ENCODE results near the gene CNTN5. TPM values are rescaled to one million over a fixed set of nuclear protein-coding genes. Genes with fewer than 3 reads are reported as not detected.
"Not testable (repeated sequence)": the region's sequence is repeated elsewhere in the genome, so short reads cannot be mapped to it uniquely, and the experiment has no call there.

The CNTN5 gene
- total RNA-seq, 2 donors from 2014 or later = not detected

DNA sequence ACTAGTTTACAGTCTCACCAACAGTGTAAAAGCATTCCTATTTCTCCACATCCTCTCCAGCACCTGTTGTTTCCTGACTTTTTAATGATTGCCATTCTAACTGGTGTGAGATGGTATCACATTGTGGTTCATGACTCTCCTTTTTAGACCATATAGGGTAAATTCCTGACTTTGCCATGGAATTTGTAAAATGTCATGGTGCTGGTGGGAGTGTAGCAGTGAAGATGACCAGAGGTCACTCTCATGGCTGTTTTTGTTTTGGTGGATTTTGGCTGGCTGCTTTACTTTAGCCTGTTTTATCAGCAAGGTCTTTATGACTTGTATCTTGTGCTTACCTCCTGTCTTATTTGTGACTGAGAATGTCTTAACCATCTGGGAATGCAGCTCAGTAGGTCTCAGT lies 816.0 kb downstream of the CNTN5 start:
- peaks cover 4 to 12% of the 10 kb centered on the region in 2 donors for H3K9me3 Mint-ChIP-seq
- H3K36me3 Mint-ChIP-seq (ENCODE audit: insufficient read depth in 2 of 2) = not testable (repeated sequence)

DNA sequence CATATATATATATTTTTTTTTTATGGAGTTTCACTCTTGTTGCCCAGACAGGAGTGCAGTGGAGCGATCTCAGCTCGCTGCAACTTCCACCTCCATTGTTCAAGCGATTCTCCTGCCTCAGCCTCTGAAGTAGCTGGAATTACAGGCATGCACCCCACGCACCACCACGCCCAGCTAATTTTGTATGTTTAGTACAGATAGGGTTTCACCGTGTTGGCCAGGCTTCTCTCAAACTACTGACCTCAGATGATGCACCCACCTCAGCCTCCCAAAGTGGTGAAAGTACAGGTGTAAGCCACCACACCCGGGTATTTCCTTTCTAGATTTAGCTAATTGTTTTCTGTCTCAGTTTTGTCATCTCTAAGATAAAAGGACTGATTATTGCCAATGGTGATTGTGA lies 821.1 kb downstream of the CNTN5 start:
- Mint-ChIP-seq H3K27me3 (ENCODE audit: low read depth) (no peaks in the 10 kb centered on the region), H3K9me3 (peaks cover 0 to 5% of the 10 kb centered on the region in 2 donors), H3K36me3 (ENCODE audit: insufficient read depth in 2 of 2) (no peaks in the 10 kb centered on the region), H3K4me3 (no peak overlapping the region), H3K27ac (no peak overlapping the region), H3K4me1 (ENCODE audit: low read depth) (no peaks in the 10 kb centered on the region)
- DNase-seq (no peak), ATAC-seq (replicated peaks in 1 of 2) (no peak)

More for the DNA sequence above, 816.0 kb downstream of the CNTN5 start:
- DNase-seq; H3K27me3 Mint-ChIP-seq (ENCODE audit: low read depth); ATAC-seq (replicated peaks in 1 of 2); H3K4me1 Mint-ChIP-seq (ENCODE audit: low read depth); H3K27ac Mint-ChIP-seq; H3K4me3 Mint-ChIP-seq: not testable (repeated sequence)

DNA sequence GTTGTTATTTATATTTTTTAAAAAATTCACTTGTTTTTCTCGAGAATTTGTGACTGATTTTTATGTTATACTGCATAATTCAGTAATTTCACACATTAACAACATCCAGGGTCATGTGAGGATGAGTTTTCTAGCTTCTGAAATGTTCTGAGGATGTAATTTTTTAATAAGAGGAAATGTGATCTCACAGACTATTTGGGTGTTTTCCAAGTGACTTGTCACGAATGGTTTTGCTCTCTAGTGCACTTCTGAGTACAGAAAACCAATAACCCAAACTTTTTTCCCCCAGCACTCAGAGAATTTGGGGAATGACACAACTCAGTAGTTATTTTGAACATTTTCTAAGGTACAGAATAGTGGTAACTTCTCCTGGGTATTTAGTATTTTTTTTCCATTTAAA lies 845.2 kb downstream of the CNTN5 start:
- ATAC-seq (replicated peaks in 1 of 2) (no peak), DNase-seq (no peak)
- no peaks in the 10 kb centered on the region for H3K27me3 Mint-ChIP-seq (ENCODE audit: low read depth)
- no peak overlapping the region for H3K4me3 Mint-ChIP-seq
- H3K9me3 Mint-ChIP-seq = peaks cover 4 to 7% of the 10 kb centered on the region in 2 donors
- peaks cover 0 to 2% of the 10 kb centered on the region in 2 donors for H3K36me3 Mint-ChIP-seq (ENCODE audit: insufficient read depth in 2 of 2)
- H3K27ac Mint-ChIP-seq = no peak overlapping the region
- no peaks in the 10 kb centered on the region for H3K4me1 Mint-ChIP-seq (ENCODE audit: low read depth)

DNA sequence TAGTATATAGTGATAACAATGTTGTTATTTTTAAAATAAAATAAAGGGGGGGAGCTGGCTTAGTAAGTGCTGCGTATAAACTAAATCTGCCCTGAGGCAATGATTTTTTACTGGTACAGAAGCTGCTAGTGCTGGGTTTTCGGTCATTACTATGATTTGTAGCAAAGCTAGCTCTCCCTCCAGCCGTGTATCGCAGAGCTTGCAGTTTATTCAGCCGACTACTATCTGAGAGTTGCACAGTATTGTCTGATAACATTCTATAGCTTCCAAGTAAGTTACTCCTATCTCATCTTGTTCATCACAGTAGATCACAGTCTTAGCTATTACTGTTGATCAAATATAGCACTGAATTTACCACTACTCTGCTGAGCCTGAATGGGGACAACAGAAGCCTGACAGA lies 860.9 kb downstream of the CNTN5 start:
- Mint-ChIP-seq H3K4me1 (ENCODE audit: low read depth) (no peaks in the 10 kb centered on the region), H3K36me3 (ENCODE audit: insufficient read depth in 2 of 2) (peaks cover 0 to 2% of the 10 kb centered on the region in 2 donors), H3K4me3 (no peak overlapping the region), H3K9me3 (peaks cover 6 to 8% of the 10 kb centered on the region in 2 donors), H3K27me3 (ENCODE audit: low read depth) (no peaks in the 10 kb centered on the region), H3K27ac (no peak overlapping the region)
- no peak for ATAC-seq (replicated peaks in 1 of 2)
- DNase-seq = no peak

DNA sequence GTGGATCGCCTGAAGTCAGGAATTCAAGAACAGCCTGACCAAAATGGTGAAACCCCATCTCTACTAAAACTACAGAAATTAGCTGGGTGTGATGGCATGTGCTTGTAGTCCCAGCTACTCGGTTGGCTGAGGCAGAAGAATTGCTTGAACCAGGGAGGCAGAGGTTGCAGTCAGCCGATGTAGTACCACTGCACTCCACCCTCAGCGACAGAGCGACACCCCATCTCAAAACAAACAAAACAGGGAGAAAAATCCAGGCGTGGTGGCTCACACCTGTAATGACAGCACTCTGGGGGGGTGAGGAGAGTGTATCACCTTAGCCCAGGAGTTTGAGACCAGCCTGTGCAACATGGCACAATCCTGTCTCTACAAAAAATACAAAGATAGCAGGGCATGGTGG lies 864.0 kb downstream of the CNTN5 start:
- Mint-ChIP-seq H3K9me3 (peaks cover 9% of the 10 kb centered on the region in 2 donors), H3K27ac (no peak overlapping the region), H3K4me3 (no peak overlapping the region), H3K4me1 (ENCODE audit: low read depth) (no peaks in the 10 kb centered on the region), H3K27me3 (ENCODE audit: low read depth) (no peaks in the 10 kb centered on the region), H3K36me3 (ENCODE audit: insufficient read depth in 2 of 2) (peaks cover 0 to 3% of the 10 kb centered on the region in 2 donors)
- DNase-seq (no peak), ATAC-seq (replicated peaks in 1 of 2) (no peak)

DNA sequence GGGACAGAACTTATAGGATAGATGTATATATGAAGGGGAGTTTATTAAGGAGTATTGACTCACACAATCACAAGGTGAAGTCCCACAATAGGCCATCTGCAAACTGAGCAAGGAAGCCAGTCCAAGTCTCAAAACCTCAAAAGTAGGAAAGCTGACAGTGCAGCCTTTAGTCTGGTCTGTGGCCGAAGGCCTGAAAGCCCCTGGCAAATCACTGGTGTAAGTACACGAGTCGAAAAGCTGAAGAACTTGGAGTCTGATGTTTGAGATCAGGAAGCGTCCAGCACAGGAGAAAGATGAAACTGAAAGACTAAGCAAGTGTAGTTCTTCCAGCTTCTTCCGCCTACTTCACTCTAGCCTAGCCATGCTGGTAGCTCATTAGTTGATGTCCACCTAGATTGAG lies 866.7 kb downstream of the CNTN5 start:
- DNase-seq (no peak), ATAC-seq (replicated peaks in 1 of 2) (no peak)
- Mint-ChIP-seq H3K27ac (no peak overlapping the region), H3K27me3 (ENCODE audit: low read depth) (no peaks in the 10 kb centered on the region), H3K9me3 (peaks cover 9 to 15% of the 10 kb centered on the region in 2 donors), H3K4me3 (no peak overlapping the region), H3K4me1 (ENCODE audit: low read depth) (no peaks in the 10 kb centered on the region), H3K36me3 (ENCODE audit: insufficient read depth in 2 of 2) (peaks cover 0 to 3% of the 10 kb centered on the region in 2 donors)

DNA sequence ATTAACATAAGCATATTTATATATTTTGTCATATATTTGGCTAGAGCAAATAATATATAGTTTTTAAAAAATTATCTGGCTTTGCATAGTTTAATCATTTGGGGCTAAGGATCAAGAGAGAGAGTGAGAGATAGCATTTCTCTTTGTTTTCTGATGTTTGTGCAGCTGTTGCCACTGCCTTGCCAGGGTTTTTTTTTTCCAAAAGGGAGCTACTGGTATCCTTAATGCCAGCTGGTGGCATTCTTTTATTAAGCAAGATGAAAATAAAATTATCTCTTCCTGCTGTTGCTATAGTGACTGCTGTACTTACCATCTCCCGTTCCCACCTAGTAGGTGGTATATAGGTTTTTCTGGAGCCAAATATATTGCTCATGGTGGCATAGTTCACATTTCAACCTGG lies 873.1 kb downstream of the CNTN5 start:
- Mint-ChIP-seq H3K9me3 (peaks cover 0 to 14% of the 10 kb centered on the region in 2 donors), H3K27ac (no peak overlapping the region)

DNA sequence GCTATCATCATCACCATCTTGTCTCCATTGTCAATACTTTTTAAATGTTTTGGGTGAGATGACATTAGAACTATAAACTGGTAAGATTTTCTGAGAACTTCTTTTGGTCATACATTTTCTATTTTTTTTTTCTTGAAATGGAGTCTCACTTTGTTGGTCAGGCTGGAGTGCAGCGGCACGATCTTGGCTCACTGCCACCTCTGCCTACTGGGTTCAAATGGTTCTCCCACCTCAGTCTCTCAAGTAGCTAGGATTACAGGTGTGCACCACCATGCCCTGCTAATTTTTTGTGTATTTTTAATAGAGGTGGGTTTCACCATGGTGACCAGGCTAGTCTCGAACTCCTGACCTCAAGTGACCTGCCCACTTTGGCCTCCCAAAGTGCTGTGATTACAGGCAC lies 880.4 kb downstream of the CNTN5 start:
- H3K36me3 Mint-ChIP-seq (ENCODE audit: insufficient read depth in 2 of 2) = no peaks in the 10 kb centered on the region
- H3K27ac Mint-ChIP-seq = no peak overlapping the region
- DNase-seq (no peak), ATAC-seq (replicated peaks in 1 of 2) (no peak)
- H3K27me3 Mint-ChIP-seq (ENCODE audit: low read depth) = no peaks in the 10 kb centered on the region
- H3K4me3 Mint-ChIP-seq = no peak overlapping the region
- no peaks in the 10 kb centered on the region for H3K4me1 Mint-ChIP-seq (ENCODE audit: low read depth)
- peaks cover 5 to 16% of the 10 kb centered on the region in 2 donors for H3K9me3 Mint-ChIP-seq

More for the DNA sequence above, 873.1 kb downstream of the CNTN5 start:
- no peak overlapping the region for H3K4me3 Mint-ChIP-seq
- DNase-seq = no peak
- H3K27me3 Mint-ChIP-seq (ENCODE audit: low read depth) = no peaks in the 10 kb centered on the region
- no peak for ATAC-seq (replicated peaks in 1 of 2)
- H3K4me1 Mint-ChIP-seq (ENCODE audit: low read depth) = no peaks in the 10 kb centered on the region
- H3K36me3 Mint-ChIP-seq (ENCODE audit: insufficient read depth in 2 of 2) = no peaks in the 10 kb centered on the region

DNA sequence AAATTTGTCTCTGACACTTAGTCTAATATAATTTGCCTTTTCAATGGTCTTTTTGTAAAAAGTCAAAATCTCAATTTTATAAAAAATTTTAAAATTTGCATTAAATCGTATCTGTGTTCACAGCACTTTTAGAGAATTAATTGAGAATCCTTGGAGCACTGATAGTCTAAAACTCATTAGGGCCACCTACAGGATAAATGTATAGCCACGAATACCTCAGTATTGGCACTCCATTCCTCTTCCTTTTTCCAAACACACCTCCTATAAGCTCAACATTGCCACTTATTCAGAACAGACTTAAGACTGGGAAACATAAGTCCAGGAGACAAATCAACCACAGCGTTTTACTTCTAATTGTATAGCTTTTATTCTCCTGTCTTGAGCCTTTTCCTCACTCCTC lies 890.4 kb downstream of the CNTN5 start:
- peaks cover 3 to 7% of the 10 kb centered on the region in 2 donors for H3K9me3 Mint-ChIP-seq

DNA sequence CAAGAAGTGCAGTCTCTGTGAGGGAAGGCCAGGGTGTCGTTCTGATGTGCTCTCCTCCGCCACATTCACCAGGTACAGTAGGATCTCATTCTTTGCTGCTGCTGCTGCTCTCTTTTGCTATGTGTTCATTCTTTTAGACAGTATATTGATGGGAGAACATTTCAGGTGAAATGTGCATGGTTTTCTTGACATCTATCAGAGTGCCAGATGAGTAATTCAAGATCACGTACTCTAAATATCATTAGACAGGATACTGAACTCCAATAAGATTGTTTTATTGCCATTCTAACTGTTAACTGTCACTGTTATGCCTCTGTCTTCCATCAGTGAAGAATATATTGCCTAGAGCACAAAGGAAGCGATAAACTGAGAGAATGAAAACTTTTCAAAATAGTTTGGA lies 895.3 kb downstream of the CNTN5 start:
- H3K27ac Mint-ChIP-seq = no peak overlapping the region
- no peaks in the 10 kb centered on the region for H3K27me3 Mint-ChIP-seq (ENCODE audit: low read depth)
- ATAC-seq (replicated peaks in 1 of 2) (no peak), DNase-seq (no peak)
- H3K9me3 Mint-ChIP-seq = peaks cover 14 to 25% of the 10 kb centered on the region in 2 donors
- no peaks in the 10 kb centered on the region for H3K4me1 Mint-ChIP-seq (ENCODE audit: low read depth)
- H3K36me3 Mint-ChIP-seq (ENCODE audit: insufficient read depth in 2 of 2) = peaks cover 3% of the 10 kb centered on the region in 2 donors
- H3K4me3 Mint-ChIP-seq = no peak overlapping the region

More for the DNA sequence above, 890.4 kb downstream of the CNTN5 start:
- DNase-seq (no peak), ATAC-seq (replicated peaks in 1 of 2) (no peak)
- Mint-ChIP-seq H3K27ac (no peak overlapping the region), H3K4me3 (no peak overlapping the region), H3K36me3 (ENCODE audit: insufficient read depth in 2 of 2) (peaks cover 0 to 2% of the 10 kb centered on the region in 2 donors), H3K4me1 (ENCODE audit: low read depth) (no peaks in the 10 kb centered on the region), H3K27me3 (ENCODE audit: low read depth) (no peaks in the 10 kb centered on the region)

DNA sequence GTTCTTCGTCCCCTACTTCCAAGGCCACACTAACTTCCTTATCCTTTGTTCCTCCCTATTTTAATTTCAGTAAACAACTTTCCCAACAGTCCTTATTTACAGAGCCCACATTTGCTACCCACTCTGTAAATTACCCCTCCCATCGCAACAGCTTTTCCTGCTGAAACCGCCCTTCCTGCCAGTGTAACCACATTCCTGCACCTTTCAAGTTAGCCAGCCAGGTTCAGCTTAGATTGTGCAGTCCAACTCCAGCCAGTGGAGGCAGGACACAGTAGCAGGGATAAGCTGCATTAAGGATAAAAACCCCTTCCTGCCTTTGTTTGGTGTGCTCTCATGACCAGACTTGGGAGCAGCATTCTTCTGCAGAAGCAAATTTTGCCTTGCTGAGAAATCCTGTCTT lies 898.0 kb downstream of the CNTN5 start:
- H3K4me3 Mint-ChIP-seq = no peak overlapping the region
- H3K27me3 Mint-ChIP-seq (ENCODE audit: low read depth) = no peaks in the 10 kb centered on the region
- ATAC-seq (replicated peaks in 1 of 2) (no peak), DNase-seq (no peak)
- no peaks in the 10 kb centered on the region for H3K4me1 Mint-ChIP-seq (ENCODE audit: low read depth)
- peaks cover 14 to 26% of the 10 kb centered on the region in 2 donors for H3K9me3 Mint-ChIP-seq
- H3K27ac Mint-ChIP-seq = no peak overlapping the region
- peaks cover 3 to 5% of the 10 kb centered on the region in 2 donors for H3K36me3 Mint-ChIP-seq (ENCODE audit: insufficient read depth in 2 of 2)

DNA sequence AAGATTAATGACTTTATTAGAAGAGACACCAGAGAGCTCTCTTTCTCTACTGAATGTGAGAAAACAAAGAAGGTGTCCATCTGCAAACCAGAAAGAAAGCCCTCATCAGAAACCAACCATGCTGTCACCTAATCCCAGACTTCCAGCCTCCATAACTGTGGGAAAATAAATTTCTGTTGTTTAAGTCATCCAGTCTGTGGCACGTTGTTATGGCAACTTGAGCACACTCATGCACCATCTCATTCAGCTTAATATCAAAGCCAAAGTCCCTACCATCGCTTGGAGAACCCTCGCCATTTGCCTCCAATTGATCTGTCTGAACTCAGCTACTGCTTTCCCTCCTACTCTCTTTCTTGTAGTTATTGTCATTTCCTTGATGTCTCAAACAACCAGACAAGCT lies 900.2 kb downstream of the CNTN5 start:
- no peak overlapping the region for H3K27ac Mint-ChIP-seq
- no peaks in the 10 kb centered on the region for H3K27me3 Mint-ChIP-seq (ENCODE audit: low read depth)
- H3K36me3 Mint-ChIP-seq (ENCODE audit: insufficient read depth in 2 of 2) = peaks cover 3 to 5% of the 10 kb centered on the region in 2 donors
- H3K4me3 Mint-ChIP-seq = no peak overlapping the region
- no peak for DNase-seq
- no peaks in the 10 kb centered on the region for H3K4me1 Mint-ChIP-seq (ENCODE audit: low read depth)
- no peak for ATAC-seq (replicated peaks in 1 of 2)
- H3K9me3 Mint-ChIP-seq = peaks cover 15 to 24% of the 10 kb centered on the region in 2 donors

DNA sequence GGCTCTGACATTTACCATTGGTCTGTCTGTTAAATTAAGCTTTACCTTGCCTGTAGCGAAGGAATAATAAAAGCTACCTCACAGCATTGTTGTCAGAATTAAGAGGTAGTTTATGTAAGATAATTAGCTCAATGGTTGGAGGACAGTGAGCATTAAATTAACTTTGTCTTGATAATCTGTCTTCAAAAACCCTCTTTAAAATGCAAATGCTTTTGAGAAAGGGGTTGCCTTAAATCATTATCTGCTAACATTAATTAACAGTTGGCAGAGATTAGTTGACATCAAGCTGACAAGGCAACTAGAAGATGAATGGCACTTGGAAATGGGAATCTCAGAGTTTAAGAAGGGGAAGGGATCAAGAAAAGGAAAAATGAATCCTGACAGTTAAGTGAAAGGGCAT lies 905.2 kb downstream of the CNTN5 start:
- H3K4me3 Mint-ChIP-seq = no peak overlapping the region
- peaks cover 2 to 5% of the 10 kb centered on the region in 2 donors for H3K36me3 Mint-ChIP-seq (ENCODE audit: insufficient read depth in 2 of 2)
- H3K9me3 Mint-ChIP-seq = peaks cover 8 to 16% of the 10 kb centered on the region in 2 donors
- ATAC-seq (replicated peaks in 1 of 2) (no peak), DNase-seq (no peak)
- H3K27me3 Mint-ChIP-seq (ENCODE audit: low read depth) = no peaks in the 10 kb centered on the region
- no peaks in the 10 kb centered on the region for H3K4me1 Mint-ChIP-seq (ENCODE audit: low read depth)
- H3K27ac Mint-ChIP-seq = no peak overlapping the region

DNA sequence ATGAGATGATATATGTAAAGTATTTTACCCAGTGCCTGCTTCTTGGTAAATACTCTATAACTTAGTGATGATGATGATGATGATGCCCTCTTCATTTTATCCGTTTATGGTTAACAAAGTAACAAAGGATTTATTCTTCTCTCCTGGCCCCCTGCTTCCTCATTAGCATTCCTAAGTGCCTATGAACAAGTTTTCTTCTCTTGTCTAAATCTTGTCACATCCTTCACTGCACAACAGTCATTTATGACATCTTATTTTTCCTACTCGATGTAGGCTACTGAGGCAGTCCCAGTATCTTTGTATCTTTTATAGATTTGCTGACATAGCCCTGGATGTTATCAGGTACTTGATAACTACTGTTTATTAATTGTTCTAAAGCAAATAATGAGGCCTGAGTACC lies 911.9 kb downstream of the CNTN5 start:
- Mint-ChIP-seq H3K36me3 (ENCODE audit: insufficient read depth in 2 of 2) (peaks cover 2% of the 10 kb centered on the region in 2 donors), H3K4me1 (ENCODE audit: low read depth) (no peaks in the 10 kb centered on the region), H3K27me3 (ENCODE audit: low read depth) (no peaks in the 10 kb centered on the region), H3K27ac (no peak overlapping the region), H3K9me3 (peaks cover 8 to 20% of the 10 kb centered on the region in 2 donors), H3K4me3 (no peak overlapping the region)
- ATAC-seq (replicated peaks in 1 of 2) (no peak), DNase-seq (no peak)
